ENCODE data around the gene ABHD10.
"Not testable (repeated sequence)": the region's sequence is repeated elsewhere in the genome, so short reads cannot be mapped to it uniquely, and the experiment has no call there.

ABHD10 gene

GRCh38 chr3:112017091-112017490 is 38.3 kb downstream of the ABHD10 start:
- H3K4me3 ChIP-seq (ENCODE audit: low read depth, low read length), result no peak overlapping the region
- no peak for DNase-seq (ENCODE audit: low read depth)

GRCh38 chr3:112018712-112019111 is 39.9 kb downstream of the ABHD10 start:
- H3K4me3 ChIP-seq (ENCODE audit: low read depth, low read length), result no peak overlapping the region
- no peak for DNase-seq (ENCODE audit: low read depth)

DNA sequence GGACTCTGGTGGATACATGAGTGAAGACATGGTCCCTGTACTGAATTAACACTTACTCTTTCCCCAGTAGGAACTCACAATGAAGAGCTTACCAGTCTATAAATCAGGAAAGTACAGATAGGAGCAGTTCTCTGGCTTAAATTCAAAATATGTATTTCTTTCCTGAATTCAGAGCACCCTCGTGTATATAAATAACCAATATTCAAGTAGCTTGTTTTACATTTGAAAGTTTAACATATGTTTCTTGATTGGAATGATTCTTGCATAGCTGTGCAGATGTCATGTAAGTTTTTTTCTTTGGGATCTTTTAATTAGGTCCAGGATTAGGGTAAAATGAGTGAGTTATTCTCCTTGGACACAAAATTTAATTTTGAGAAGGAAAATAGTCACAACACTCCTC is 40.9 kb downstream of the ABHD10 start:
- H3K4me3 ChIP-seq (ENCODE audit: low read depth, low read length), result no peak overlapping the region
- no peak for DNase-seq (ENCODE audit: low read depth)

GRCh38 chr3:112020674-112021085 is 41.9 kb downstream of the ABHD10 start:
- H3K4me3 ChIP-seq (ENCODE audit: low read depth, low read length), result no peak overlapping the region
- no peak for DNase-seq (ENCODE audit: low read depth)

DNA sequence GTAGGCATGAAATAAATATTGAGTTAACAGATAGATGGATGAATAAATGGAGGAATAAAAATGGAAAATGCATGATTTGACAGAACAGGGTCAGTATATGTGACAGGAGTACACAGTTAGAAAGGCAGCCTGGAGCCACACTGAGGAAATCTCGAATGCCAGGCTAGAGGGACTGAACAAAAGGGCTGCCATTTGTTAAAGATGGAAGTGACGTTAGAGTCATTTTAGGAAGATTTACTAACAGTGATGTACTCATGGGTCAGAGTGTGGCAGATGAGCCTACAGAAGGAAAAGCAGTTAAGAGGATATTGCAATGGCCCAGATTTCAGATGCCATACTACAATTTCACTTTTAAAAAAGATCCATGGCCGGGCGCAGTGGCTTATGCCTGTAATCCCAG is 48.3 kb downstream of the ABHD10 start:
- no peak overlapping the region for H3K4me3 ChIP-seq (ENCODE audit: low read depth, low read length)
- DNase-seq (ENCODE audit: low read depth), result no peak

DNA sequence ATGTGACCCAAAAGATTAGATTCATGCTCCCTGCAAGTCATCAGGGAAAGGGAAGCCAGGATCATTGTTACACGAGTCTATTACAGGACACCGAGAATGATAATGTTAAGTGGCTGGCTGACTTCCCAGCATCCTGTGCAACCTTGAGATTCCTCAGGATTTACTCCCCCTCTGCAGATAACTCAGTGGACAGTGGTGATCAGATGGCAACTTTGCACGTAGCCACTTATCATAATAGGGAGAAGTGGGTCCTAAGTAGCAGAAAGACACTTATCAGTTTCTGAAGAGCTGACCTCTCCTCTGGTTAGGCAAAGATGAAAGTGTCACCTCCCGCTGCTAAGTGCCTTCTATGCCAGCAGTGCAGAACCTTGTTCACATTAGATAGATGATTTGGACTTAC is 49.0 kb downstream of the ABHD10 start:
- no peak overlapping the region for H3K4me3 ChIP-seq (ENCODE audit: low read depth, low read length)
- DNase-seq (ENCODE audit: low read depth), result no peak

- H3K4me3 ChIP-seq (ENCODE audit: low read depth, low read length), result no peak overlapping the region
- DNase-seq (ENCODE audit: low read depth), result no peak
Observed at GRCh38 chr3:112030901-112031300, 52.1 kb downstream of the ABHD10 start.

DNA sequence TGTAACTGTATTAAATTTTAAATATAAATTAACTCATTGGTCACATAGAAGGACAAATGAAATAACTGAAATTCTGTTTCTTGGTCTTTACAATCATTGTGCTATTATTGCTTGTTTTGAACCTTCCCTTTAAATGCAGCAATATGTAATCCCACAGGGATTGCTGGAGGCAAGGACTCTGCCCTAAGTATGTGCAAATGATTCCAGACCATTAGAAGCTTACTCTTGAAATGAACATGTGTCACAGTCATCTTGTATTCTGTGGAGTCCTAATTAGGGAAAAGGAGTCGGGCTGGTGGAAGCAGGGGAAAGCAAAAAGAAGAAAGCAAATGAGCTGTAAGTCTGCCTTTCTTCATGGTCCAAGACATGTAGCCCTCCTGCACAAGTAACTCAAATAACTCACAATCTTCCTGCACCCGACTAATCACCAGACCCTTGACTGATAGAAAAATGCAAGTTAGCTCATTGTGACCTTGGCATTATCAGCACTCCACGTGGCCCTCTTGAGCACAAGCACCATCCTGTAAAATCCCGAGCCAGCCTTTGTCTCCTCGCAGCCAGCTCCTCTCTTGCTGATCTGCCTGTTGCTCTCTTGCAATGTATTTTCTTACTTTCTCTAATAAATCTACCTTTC is 53.4 kb downstream of the ABHD10 start:
- no peak overlapping the region for H3K4me3 ChIP-seq (ENCODE audit: low read depth, low read length)
- DNase-seq (ENCODE audit: low read depth), result no peak

- no peak within 1 kb of the TSS for H3K4me3 ChIP-seq (ENCODE audit: low read depth, low read length)
- DNase-seq (ENCODE audit: low read depth), result no peak
Observed at GRCh38 chr3:112034436-112034835, 55.6 kb downstream of the ABHD10 start, which contains the start of gene TMPRSS7. TMPRSS7 (plus strand) TSS chr3:112034736; CDS start chr3:112034846, 110 bp downstream.

DNA sequence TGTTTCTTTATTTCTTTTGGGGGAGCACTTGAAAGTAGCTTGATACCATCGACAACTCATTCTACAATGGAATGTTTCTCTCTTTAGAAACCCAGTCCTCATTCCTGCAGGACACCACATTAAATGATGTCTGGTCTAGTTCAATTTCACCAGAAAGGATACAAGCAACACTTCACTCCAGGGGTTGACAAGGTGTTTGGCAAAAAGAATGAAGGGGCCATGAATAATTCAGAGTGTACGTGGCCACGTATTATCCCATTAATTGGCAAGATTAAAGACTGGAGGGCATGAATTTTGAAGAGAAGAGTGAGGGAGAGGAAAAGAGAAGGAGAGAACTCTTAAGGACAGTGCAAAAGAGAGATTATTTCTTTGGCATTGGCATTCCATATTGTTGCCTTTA is 56.4 kb downstream of the ABHD10 start:
- DNase-seq (ENCODE audit: low read depth), result no peak
- H3K4me3 ChIP-seq (ENCODE audit: low read depth, low read length), result no peak overlapping the region

GRCh38 chr3:112037194-112037593 is 58.4 kb downstream of the ABHD10 start:
- not testable (repeated sequence) for H3K4me3 ChIP-seq (ENCODE audit: low read depth, low read length); DNase-seq (ENCODE audit: low read depth)

DNA sequence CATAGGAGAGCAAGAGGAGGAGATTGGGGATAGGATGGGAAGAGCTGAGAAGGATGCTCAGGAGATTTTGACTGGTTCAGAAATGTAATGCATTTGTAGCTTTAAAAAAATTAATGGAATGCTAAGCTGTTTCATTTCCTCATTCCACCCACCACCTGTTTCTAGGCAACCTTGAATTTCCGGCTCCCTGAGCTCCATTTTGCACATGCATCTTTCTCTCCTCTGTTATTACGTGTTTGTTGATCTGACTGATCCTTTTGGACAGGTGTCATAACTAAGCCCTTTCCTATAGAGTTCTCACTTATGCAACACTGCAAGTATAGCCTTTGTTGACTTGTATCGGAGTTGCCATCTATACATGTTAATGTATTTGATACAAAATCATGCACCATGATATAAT is 60.0 kb downstream of the ABHD10 start:
- no peak for DNase-seq (ENCODE audit: low read depth)
- no peak overlapping the region for H3K4me3 ChIP-seq (ENCODE audit: low read depth, low read length)

GRCh38 chr3:112041321-112041720 is 62.5 kb downstream of the ABHD10 start:
- DNase-seq (ENCODE audit: low read depth), result no peak
- no peak overlapping the region for H3K4me3 ChIP-seq (ENCODE audit: low read depth, low read length)

GRCh38 chr3:112042842-112043280 is 64.0 kb downstream of the ABHD10 start:
- DNase-seq (ENCODE audit: low read depth), result no peak
- H3K4me3 ChIP-seq (ENCODE audit: low read depth, low read length), result no peak overlapping the region
